Activated effector memory CD4-positive, alpha-beta T cell treated with anti-CD3 and anti-CD28 coated beads, Interleukin-2, amount 50 U/mL, for 16 hours (primary cell): ENCODE results near the gene ADARB2.
"Not testable (repeated sequence)": the region's sequence is repeated elsewhere in the genome, so short reads cannot be mapped to it uniquely, and the experiment has no call there.

Experiments
- DNase-seq: peaks from one replicate; pipeline ENCODE4 v3.0.0-alpha.2; 2020

The ADARB2 gene

GRCh38 chr10:1232164-1232911 lies 505.0 kb downstream of the ADARB2 start:
- no peak for DNase-seq

GRCh38 chr10:1230592-1231275 lies 506.6 kb downstream of the ADARB2 start:
- no peak for DNase-seq

- DNase-seq = no peak
Measured at GRCh38 chr10:1230138-1230537, 507.2 kb downstream of the ADARB2 start.

GRCh38 chr10:1229574-1229973 lies 507.8 kb downstream of the ADARB2 start:
- DNase-seq = no peak

GRCh38 chr10:1229116-1229515 lies 508.2 kb downstream of the ADARB2 start:
- DNase-seq = no peak

- no peak for DNase-seq
Measured at GRCh38 chr10:1228467-1228975, 508.8 kb downstream of the ADARB2 start.

GRCh38 chr10:1227510-1228402 lies 509.6 kb downstream of the ADARB2 start:
- DNase-seq = no peak

- peak; percentile 44 for DNase-seq
Measured at GRCh38 chr10:1226907-1227306, 510.4 kb downstream of the ADARB2 start.

GRCh38 chr10:1219874-1220273 lies 517.5 kb downstream of the ADARB2 start:
- DNase-seq = not testable (repeated sequence)

- no peak for DNase-seq
Measured at GRCh38 chr10:1217661-1218060, 519.7 kb downstream of the ADARB2 start.

GRCh38 chr10:1217237-1217587 lies 520.1 kb downstream of the ADARB2 start:
- no peak for DNase-seq

GRCh38 chr10:1216574-1217236 lies 520.6 kb downstream of the ADARB2 start:
- no peak for DNase-seq

GRCh38 chr10:1215862-1216573 lies 521.3 kb downstream of the ADARB2 start:
- DNase-seq = no peak

- no peak for DNase-seq
Measured at GRCh38 chr10:1214882-1215540, 522.3 kb downstream of the ADARB2 start.

GRCh38 chr10:1214071-1214675 lies 523.2 kb downstream of the ADARB2 start:
- no peak for DNase-seq

- no peak for DNase-seq
Measured at GRCh38 chr10:1213252-1214070, 523.9 kb downstream of the ADARB2 start.

GRCh38 chr10:1212571-1213141 lies 524.7 kb downstream of the ADARB2 start:
- no peak for DNase-seq

GRCh38 chr10:1211844-1212570 lies 525.3 kb downstream of the ADARB2 start:
- DNase-seq = no peak

GRCh38 chr10:1210667-1211066 lies 526.7 kb downstream of the ADARB2 start:
- no peak for DNase-seq
